WERI-Rb-1 (cell line): ENCODE data around the gene SPRYD7.

Source experiments
- DNase-seq: peaks from one replicate; pipeline ENCODE4 v3.0.0-alpha.2; 2020
- H3K27ac ChIP-seq: fragments of 250-450 bp; sonication (Bioruptor Pico); 2 replicates; pipeline ENCODE4 v1.5.1; 2020; ENCODE audit warnings: mild to moderate bottlenecking, moderate library complexity
- H3K27me3 ChIP-seq: fragments of 250-450 bp; sonication (Bioruptor Pico); 2 replicates; pipeline ENCODE4 v1.5.1; 2021; ENCODE audit warnings: mild to moderate bottlenecking, low read depth, moderate library complexity; ENCODE audit not compliant: insufficient read depth, severe bottlenecking
- H3K36me3 ChIP-seq: fragments of 250-450 bp; sonication (Bioruptor Pico); 2 replicates; pipeline ENCODE4 v1.5.1; 2020; ENCODE audit warnings: mild to moderate bottlenecking, moderate library complexity
- H3K4me3 ChIP-seq: 2 replicates; pipeline ENCODE4 v1.5.1; 2011; ENCODE audit warnings: low read depth, mild to moderate bottlenecking, control low read depth, low read length
- H3K9me3 ChIP-seq: fragments of 250-450 bp; sonication (Bioruptor Pico); 2 replicates; pipeline ENCODE4 v1.5.1; 2021; ENCODE audit warnings: mild to moderate bottlenecking, moderate library complexity; ENCODE audit not compliant: severe bottlenecking
- CTCF ChIP-seq: IDR thresholded peaks from 2 replicates; pipeline ENCODE4 v1.5.1; 2011; ENCODE audit warnings: low read depth, mild to moderate bottlenecking, control low read depth, inconsistent platforms, low read length

The SPRYD7 gene

DNA sequence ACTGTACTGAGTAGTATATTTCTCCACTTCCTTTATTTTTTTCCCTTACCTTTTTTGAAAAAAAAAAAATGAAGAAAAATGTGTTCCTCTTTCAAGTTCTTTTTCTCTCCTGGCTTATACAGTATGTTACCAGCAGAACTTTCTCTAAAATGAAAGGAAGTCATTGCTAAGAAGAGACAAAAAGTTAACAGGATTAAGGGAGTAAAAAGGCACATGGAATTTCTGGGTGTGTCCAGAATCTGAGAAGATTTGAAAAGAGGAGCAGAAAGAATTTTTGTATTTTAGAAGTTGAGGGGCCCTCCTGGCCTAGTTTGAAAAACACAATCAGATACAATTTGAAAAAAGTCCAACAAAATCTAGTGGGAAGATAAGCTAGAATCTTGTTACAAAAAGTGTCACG, 39.7 kb upstream of the SPRYD7 start:
- no peaks in the 10 kb centered on the region for H3K36me3 ChIP-seq
- no peak for DNase-seq
- no peak overlapping the region for H3K27ac ChIP-seq
- H3K27me3 ChIP-seq: no peaks in the 10 kb centered on the region
- H3K9me3 ChIP-seq: no peaks in the 10 kb centered on the region
- no peak overlapping the region for H3K4me3 ChIP-seq
- TF ChIP-seq CTCF: no peak

DNA sequence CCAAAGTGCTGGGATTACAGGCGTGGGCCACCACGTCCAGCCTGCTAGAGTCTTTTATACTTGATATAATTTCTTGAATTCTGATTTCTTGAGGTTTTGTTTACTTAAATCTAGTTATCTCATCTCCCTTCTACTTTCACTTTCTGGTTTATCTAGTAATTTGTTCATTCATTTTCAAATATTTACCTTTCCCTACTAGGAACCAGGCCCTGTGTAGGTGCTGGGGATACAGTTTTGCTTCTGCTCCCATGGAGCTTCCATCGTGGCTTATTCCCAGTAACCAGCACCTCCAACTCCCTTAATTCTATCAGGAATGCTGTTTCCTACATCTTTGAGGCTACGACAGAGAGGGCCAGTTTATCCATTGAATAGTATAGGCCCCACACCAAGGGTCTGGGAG, 36.6 kb upstream of the SPRYD7 start:
- TF ChIP-seq CTCF: no peak
- Histone ChIP-seq H3K4me3 (no peak overlapping the region), H3K9me3 (no peaks in the 10 kb centered on the region), H3K27me3 (no peaks in the 10 kb centered on the region), H3K36me3 (no peaks in the 10 kb centered on the region), H3K27ac (no peak overlapping the region)
- DNase-seq: no peak

GRCh38 chr13:49967456-49967855, 31.3 kb upstream of the SPRYD7 start:
- no peak for TF ChIP-seq CTCF
- H3K9me3 ChIP-seq: no peaks in the 10 kb centered on the region
- H3K36me3 ChIP-seq: no peaks in the 10 kb centered on the region
- no peak overlapping the region for H3K27ac ChIP-seq
- H3K27me3 ChIP-seq: no peaks in the 10 kb centered on the region
- DNase-seq: no peak
- no peak overlapping the region for H3K4me3 ChIP-seq

GRCh38 chr13:49958321-49958720, 22.2 kb upstream of the SPRYD7 start:
- Histone ChIP-seq H3K27ac (no peak overlapping the region), H3K9me3 (no peaks in the 10 kb centered on the region), H3K27me3 (no peaks in the 10 kb centered on the region), H3K4me3 (no peak overlapping the region), H3K36me3 (no peaks in the 10 kb centered on the region)
- TF ChIP-seq CTCF: no peak
- no peak for DNase-seq

DNA sequence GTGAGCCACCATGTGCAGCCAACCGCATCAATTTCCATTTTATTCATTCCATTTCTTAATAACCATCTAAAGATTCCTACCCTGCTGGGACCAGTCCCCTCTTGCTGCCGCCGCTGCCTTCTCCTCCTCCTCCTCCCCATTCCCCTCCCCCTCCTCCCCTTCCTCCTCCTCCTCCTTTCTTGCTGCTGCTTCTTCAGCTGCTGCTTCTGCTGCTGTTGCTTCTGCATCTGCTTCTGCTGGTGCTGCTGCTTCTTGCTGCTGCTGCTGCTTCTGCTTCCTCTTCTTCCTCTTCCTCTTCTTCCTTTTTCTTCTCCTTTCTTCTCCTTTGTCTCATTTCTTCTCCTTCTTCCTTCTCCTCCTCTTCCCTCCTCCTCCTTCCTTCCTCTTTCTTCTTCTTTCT, 20.0 kb upstream of the SPRYD7 start:
- H3K27ac ChIP-seq: no peak overlapping the region
- H3K27me3 ChIP-seq: no peaks in the 10 kb centered on the region
- no peaks in the 10 kb centered on the region for H3K9me3 ChIP-seq
- H3K36me3 ChIP-seq: no peaks in the 10 kb centered on the region
- TF ChIP-seq CTCF: no peak
- no peak for DNase-seq
- H3K4me3 ChIP-seq: no peak overlapping the region

DNA sequence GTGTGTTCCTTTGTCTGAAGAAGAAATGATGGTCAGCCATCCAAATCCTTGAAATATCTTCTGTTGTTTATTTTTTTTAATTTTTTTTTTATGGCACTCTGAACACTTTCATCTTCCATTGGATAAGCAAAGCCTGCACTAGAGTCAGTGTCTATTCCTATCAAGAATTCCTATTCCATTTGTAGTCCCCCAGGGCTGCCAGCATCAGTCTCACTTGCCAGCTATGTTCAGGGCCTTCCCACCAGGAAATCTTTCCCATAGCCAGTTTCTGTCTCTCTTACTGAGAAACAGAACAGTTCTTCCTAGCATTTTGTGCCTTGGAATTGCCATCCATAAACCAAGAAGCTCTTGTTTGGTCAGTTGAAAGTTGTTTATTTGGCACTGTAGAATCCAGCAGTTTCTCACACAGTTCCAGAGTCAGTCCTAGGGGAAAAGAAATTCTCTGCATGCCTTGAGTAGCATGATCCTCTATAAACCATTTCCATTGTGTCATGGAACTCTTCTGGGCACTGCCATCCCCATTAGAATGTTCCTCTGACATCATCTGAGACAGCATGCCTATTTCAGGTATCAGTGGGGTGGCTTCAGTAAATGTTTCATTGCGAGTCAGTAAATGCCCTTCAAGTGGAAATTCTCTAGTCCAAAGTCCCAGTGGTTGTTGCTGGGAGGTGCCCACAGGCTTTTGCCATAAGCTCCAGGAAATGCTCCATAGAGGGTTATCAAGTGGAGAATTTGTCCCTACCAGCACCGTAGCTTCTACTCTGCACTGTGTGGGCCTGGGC, 18.7 kb upstream of the SPRYD7 start:
- H3K27me3 ChIP-seq: no peaks in the 10 kb centered on the region
- H3K4me3 ChIP-seq: no peak overlapping the region
- no peaks in the 10 kb centered on the region for H3K36me3 ChIP-seq
- H3K27ac ChIP-seq: no peak overlapping the region
- DNase-seq: no peak
- no peak for TF ChIP-seq CTCF
- no peaks in the 10 kb centered on the region for H3K9me3 ChIP-seq
